Stimulated activated CD4-positive, alpha-beta T cell treated with anti-CD3 and anti-CD28 coated beads, TNF-alpha, amount 100 ng/mL, for 4 hours (primary cell): ENCODE data around the gene NUDCD3.

Experiments
- DNase-seq, 3 experiments: peaks; one replicate each; pipeline ENCODE4 v3.0.0-alpha.2; 2020; ENCODE audit warnings: low read depth in 3 of 3

NUDCD3 gene

DNA sequence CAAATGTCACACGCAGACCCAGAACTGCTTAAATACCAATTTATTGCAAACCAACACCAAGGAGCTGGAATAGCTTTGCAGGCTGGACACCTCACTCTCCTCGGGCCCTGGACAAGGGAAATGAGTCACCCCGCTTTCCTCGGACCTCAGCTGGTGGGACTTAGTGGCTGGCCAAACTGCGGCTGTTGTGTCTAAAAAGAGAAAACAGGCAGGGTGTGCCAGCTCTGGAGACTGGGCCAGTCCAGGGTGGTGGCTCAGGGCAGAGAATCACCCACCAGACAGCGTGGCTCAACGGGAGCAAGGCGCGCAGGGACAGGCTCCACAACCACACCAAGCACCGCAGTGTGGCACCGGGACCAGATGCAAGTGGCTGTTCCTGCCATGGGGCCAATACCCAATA lies 106.9 kb downstream of the NUDCD3 start:
- DNase-seq, result no peak

- no peak for DNase-seq
These were observed 107.8 kb downstream of the NUDCD3 start for GRCh38 chr7:44382459-44383265.

GRCh38 chr7:44381494-44382220 lies 108.8 kb downstream of the NUDCD3 start:
- no peak for DNase-seq

DNA sequence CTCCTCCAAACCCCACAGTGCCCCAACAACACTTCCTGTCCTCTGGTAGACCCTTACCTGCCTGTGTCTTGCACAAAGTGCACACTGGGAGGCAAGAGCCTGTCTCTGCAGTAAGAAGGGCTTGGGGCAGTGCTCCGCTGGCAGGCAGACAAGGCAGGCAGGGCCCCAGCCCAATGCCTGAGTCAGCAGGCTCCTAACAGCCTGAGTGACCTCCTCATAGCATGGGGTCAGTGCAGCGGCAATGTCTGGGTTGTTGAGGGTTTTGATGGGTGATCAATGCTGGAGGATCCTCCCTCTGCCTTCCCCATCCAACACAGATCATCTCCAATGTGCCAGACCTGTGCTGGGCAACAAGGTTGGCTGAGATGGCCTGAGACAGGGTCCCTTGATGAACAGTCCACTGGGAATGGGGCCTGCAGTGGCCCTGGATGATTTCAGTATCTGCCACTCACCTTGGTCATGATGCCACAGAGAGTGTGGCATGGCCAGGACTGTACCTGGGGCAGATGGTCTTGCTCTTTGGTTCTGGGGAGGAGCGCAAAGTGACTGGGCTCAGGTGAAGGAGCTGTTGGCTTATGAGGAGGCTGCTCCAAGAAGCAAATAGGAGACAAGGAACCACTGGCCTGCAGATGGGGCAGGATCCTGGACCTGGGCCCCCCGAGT lies 109.5 kb downstream of the NUDCD3 start:
- no peak for DNase-seq

GRCh38 chr7:44380189-44380830 lies 110.1 kb downstream of the NUDCD3 start:
- DNase-seq, result no peak

- no peak for DNase-seq
These were observed 110.9 kb downstream of the NUDCD3 start for GRCh38 chr7:44379366-44380188.

GRCh38 chr7:44378744-44379143 lies 111.7 kb downstream of the NUDCD3 start:
- no peak for DNase-seq

GRCh38 chr7:44377681-44378421 lies 112.6 kb downstream of the NUDCD3 start:
- DNase-seq, result no peak

- DNase-seq, result no peak
These were observed 113.4 kb downstream of the NUDCD3 start for GRCh38 chr7:44377134-44377463.

DNA sequence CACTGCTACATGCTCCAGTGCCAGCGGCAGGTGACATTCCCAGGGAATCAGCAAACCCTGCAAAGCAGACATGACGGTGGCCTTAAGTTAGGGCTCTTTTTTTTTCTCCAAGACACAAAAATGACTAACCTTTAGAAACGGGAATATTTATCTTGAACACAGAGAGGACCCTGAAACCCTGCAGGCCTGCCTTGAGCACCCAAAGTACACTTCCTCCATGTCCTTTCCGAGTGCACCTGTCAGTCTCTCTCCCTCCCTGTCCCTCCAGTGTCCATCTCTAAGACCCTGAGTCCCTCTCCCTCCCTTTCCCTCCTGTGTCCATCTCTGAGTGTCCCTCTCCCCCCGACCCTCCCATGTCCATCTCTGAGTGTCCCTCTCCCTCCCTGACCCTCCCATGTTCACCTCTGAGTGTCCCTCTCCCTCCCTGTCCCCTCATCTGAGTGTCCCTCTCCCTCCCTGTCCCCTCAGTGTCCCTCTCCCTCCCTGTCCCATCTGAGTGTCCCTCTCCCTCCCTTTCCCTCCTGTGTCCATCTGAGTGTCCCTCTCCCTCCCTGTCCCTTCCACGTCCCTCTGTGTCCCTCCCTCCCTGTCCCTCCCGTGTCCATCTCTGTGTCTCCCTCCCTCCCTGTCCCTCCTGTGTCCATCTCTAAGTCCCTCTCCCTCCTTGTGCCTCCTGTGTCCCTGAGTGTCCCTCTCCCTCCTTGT lies 113.9 kb downstream of the NUDCD3 start:
- no peak for DNase-seq

- DNase-seq, result no peak
These were observed 114.5 kb downstream of the NUDCD3 start for GRCh38 chr7:44375926-44376342.

DNA sequence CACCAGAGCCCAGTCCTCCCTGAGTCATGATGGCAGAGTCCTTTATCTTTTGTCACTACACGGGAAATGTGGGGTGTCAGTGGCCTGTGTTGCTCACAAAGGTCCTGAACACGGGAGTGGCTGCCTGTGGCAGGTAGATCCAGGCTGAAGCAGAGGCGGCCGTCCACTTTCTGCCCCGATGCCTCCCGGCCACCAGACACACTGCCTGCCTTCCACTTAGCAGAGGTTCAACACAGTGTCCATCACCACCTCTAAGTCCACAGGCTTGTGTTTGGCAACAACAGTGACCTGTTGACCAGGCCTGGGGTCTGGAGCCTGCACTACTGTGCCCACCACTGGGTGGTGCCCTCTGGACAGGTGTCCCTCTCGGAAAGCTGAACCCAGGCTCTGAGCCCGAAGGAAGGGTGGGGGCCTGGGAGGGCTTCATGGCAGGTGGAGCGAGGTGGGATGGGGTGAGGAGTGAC lies 115.2 kb downstream of the NUDCD3 start:
- no peak for DNase-seq

- DNase-seq, result no peak
These were observed 116.3 kb downstream of the NUDCD3 start for GRCh38 chr7:44374007-44374763.

GRCh38 chr7:44373418-44373740 lies 117.1 kb downstream of the NUDCD3 start:
- DNase-seq, result no peak

GRCh38 chr7:44372560-44373417 lies 117.7 kb downstream of the NUDCD3 start:
- DNase-seq, result no peak

GRCh38 chr7:44368885-44369284 lies 121.6 kb downstream of the NUDCD3 start:
- no peak for DNase-seq

DNA sequence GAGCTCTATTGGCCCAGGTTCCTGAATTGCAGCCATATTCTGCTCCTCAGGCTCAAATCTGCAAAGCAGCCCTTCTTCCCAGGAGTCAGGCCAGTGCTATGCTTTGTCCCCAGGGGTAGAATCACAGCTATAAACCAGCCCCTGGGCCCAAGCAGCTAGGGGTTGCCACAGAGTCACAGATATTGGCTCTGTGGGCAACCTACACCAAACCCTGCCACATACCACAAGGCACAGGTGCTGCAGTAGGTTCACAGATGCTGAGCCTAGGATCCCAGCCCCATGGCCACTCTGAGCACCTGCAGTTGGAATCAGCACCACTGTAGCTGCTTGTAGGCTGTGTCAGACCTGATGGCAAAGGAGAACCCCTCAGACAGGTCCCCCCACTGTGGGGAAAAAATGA lies 122.0 kb downstream of the NUDCD3 start:
- no peak for DNase-seq

- no peak for DNase-seq
These were observed 122.9 kb downstream of the NUDCD3 start for GRCh38 chr7:44367475-44368043.
